Neural progenitor cell (in vitro differentiated cells): ENCODE results near the gene IL23R. TPM values are rescaled to one million over a fixed set of nuclear protein-coding genes. Genes with fewer than 3 reads are reported as not detected.

Experiments used
- DNase-seq: peaks from one replicate; pipeline ENCODE4 v3.0.0-alpha.2; 2016; ENCODE audit warnings: low spot score
- H2AFZ ChIP-seq: fragments of 200-600 bp; sonication (generic); replicated peaks from 2 replicates; pipeline ENCODE4 v1.6.1; 2016; ENCODE audit warnings: antibody characterized with exemption
- H3F3A ChIP-seq: fragments of 200-600 bp; sonication (generic); 2 replicates; pipeline ENCODE4 v1.6.1; 2016; ENCODE audit warnings: antibody characterized with exemption, low read depth
- H3K27ac ChIP-seq: fragments of 200-600 bp; sonication (generic); 2 replicates; pipeline ENCODE4 v1.5.1; 2016; ENCODE audit warnings: mild to moderate bottlenecking
- H3K27me3 ChIP-seq: fragments of 200-600 bp; sonication (generic); 2 replicates; pipeline ENCODE4 v1.6.1; 2016; ENCODE audit warnings: mild to moderate bottlenecking, moderate library complexity
- H3K36me3 ChIP-seq: fragments of 200-600 bp; sonication (generic); 2 replicates; pipeline ENCODE4 v1.5.1; 2016
- H3K4me1 ChIP-seq: fragments of 200-600 bp; sonication (generic); 2 replicates; pipeline ENCODE4 v1.6.1; 2016; ENCODE audit warnings: mixed run types
- H3K4me2 ChIP-seq: fragments of 200-600 bp; sonication (generic); 2 replicates; pipeline ENCODE4 v1.6.1; 2016
- H3K4me3 ChIP-seq: fragments of 200-600 bp; sonication (generic); 2 replicates; pipeline ENCODE4 v1.5.1; 2016
- H3K79me2 ChIP-seq: fragments of 200-600 bp; sonication (generic); 2 replicates; pipeline ENCODE4 v1.6.1; 2016; ENCODE audit warnings: low read depth
- H3K9ac ChIP-seq: fragments of 200-600 bp; sonication (generic); 2 replicates; pipeline ENCODE4 v1.6.1; 2016
- H3K9me3 ChIP-seq: fragments of 200-600 bp; sonication (generic); 2 replicates; pipeline ENCODE4 v1.5.1; 2016; ENCODE audit warnings: low read depth
- H4K20me1 ChIP-seq: fragments of 200-600 bp; sonication (generic); 2 replicates; pipeline ENCODE4 v1.6.1; 2016; ENCODE audit warnings: low read depth
- H3K27ac Mint-ChIP-seq: 3 replicates; pipeline ENCODE4 v1.8.0; 2021; ENCODE audit warnings: mixed read lengths
- H3K27me3 Mint-ChIP-seq: 2 replicates; pipeline ENCODE4 v1.8.0; 2022; ENCODE audit warnings: low read depth, mild to moderate bottlenecking, inconsistent platforms, moderate library complexity, mixed read lengths; ENCODE audit not compliant: insufficient read depth
- H3K36me3 Mint-ChIP-seq: 3 replicates; pipeline ENCODE4 v1.8.0; 2021; ENCODE audit warnings: mixed read lengths
- H3K4me1 Mint-ChIP-seq: 3 replicates; pipeline ENCODE4 v1.8.0; 2021; ENCODE audit warnings: mixed read lengths
- H3K4me3 Mint-ChIP-seq: 3 replicates; pipeline ENCODE4 v1.8.0; 2021; ENCODE audit warnings: mild to moderate bottlenecking, moderate library complexity, mixed read lengths
- H3K9me3 Mint-ChIP-seq: 3 replicates; pipeline ENCODE4 v1.8.0; 2020; ENCODE audit warnings: mixed read lengths
- CTCF ChIP-seq: fragments of 200-600 bp; sonication (generic); IDR thresholded peaks from 2 replicates; pipeline ENCODE4 v1.5.1; 2017; ENCODE audit warnings: antibody characterized with exemption, mild to moderate bottlenecking
- EZH2 ChIP-seq: fragments of 200-600 bp; sonication (generic); IDR thresholded peaks from 2 replicates; pipeline ENCODE4 v1.6.1; 2017; ENCODE audit warnings: antibody characterized with exemption, mild to moderate bottlenecking, moderate library complexity
- EZH2phosphoT487 ChIP-seq: fragments of 200-600 bp; sonication (generic); IDR thresholded peaks from 2 replicates; pipeline ENCODE4 v1.6.1; 2017; ENCODE audit warnings: antibody characterized with exemption
- total RNA-seq: library from RNA; depleted of rRNA; stranded (reverse); fragments of >200 nt; gene quantifications from 2 replicates; pipeline ENCODE4 v1.2.3, GENCODE V29; 2015; ENCODE audit warnings: low replicate concordance

Gene IL23R
- total RNA-seq, 1 donor from 2014 or later, result not detected

DNA sequence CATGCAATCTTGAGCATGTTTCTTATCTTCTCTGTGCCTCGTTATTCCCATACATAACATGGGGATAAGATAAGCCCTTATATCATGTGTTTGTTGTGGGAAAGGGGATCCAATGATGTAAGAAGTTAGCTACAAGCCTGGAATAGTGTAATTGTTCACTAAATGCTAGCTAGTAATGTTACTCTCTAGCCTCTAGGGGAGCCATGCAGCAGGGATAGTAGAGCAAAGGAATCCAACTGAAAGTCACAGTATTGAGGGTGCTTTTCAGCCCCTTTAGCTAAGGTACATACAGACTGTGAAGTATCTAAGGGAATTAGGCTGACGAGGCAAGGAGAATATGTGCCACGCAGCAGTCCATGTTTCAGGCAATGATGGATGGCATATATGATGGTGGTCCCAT is 46.9 kb downstream of the IL23R start:
- Histone ChIP-seq H3K36me3 (no peaks in the 10 kb centered on the region), H3K4me1 (no peaks in the 10 kb centered on the region), H3K9ac (no peak overlapping the region), H3K79me2 (no peaks in the 10 kb centered on the region), H2AFZ (peak overlapping the region; percentile 27), H3K27ac (no peak overlapping the region), H4K20me1 (no peaks in the 10 kb centered on the region), H3K27me3 (no peaks in the 10 kb centered on the region), H3F3A (no peaks in the 10 kb centered on the region), H3K4me3 (no peak overlapping the region), H3K4me2 (no peak overlapping the region), H3K9me3 (no peaks in the 10 kb centered on the region)
- Mint-ChIP-seq H3K4me3 (no peak overlapping the region), H3K36me3 (no peaks in the 10 kb centered on the region), H3K27me3 (peaks cover 4% of the 10 kb centered on the region), H3K4me1 (no peaks in the 10 kb centered on the region), H3K9me3 (no peaks in the 10 kb centered on the region), H3K27ac (no peak overlapping the region)
- peak; percentile 74 for DNase-seq
- no peak for TF ChIP-seq EZH2
- no peak for TF ChIP-seq EZH2phosphoT487
- TF ChIP-seq CTCF, result peak; percentile 70

GRCh38 chr1:67213948-67214347 is 47.7 kb downstream of the IL23R start:
- TF ChIP-seq EZH2phosphoT487 (no peak), EZH2 (no peak), CTCF (no peak)
- H3K4me1 ChIP-seq, result no peaks in the 10 kb centered on the region
- no peak overlapping the region for H3K9ac ChIP-seq
- no peaks in the 10 kb centered on the region for H3K9me3 ChIP-seq
- H3F3A ChIP-seq, result no peaks in the 10 kb centered on the region
- H3K4me2 ChIP-seq, result no peak overlapping the region
- H3K27ac ChIP-seq, result no peak overlapping the region
- Mint-ChIP-seq H3K36me3 (no peaks in the 10 kb centered on the region), H3K4me1 (no peaks in the 10 kb centered on the region), H3K27me3 (peaks cover 4% of the 10 kb centered on the region), H3K27ac (no peak overlapping the region), H3K9me3 (no peaks in the 10 kb centered on the region), H3K4me3 (no peak overlapping the region)
- no peak overlapping the region for H3K4me3 ChIP-seq
- H4K20me1 ChIP-seq, result no peaks in the 10 kb centered on the region
- no peaks in the 10 kb centered on the region for H3K27me3 ChIP-seq
- DNase-seq, result no peak
- H3K79me2 ChIP-seq, result no peaks in the 10 kb centered on the region
- no peaks in the 10 kb centered on the region for H3K36me3 ChIP-seq
- H2AFZ ChIP-seq, result no peak overlapping the region

GRCh38 chr1:67214420-67215174 is 48.3 kb downstream of the IL23R start:
- peak overlapping the region; percentile 85 for H3K27ac Mint-ChIP-seq
- Histone ChIP-seq H3K79me2 (no peaks in the 10 kb centered on the region), H3K4me2 (no peak overlapping the region), H3K27ac (no peak overlapping the region), H3F3A (no peaks in the 10 kb centered on the region), H3K27me3 (no peaks in the 10 kb centered on the region), H3K4me3 (no peak overlapping the region), H4K20me1 (no peaks in the 10 kb centered on the region), H2AFZ (peak overlapping the region; percentile 80), H3K4me1 (no peaks in the 10 kb centered on the region), H3K9ac (no peak overlapping the region), H3K36me3 (no peaks in the 10 kb centered on the region), H3K9me3 (no peaks in the 10 kb centered on the region)
- no peaks in the 10 kb centered on the region for H3K4me1 Mint-ChIP-seq
- H3K27me3 Mint-ChIP-seq, result peaks cover 4% of the 10 kb centered on the region
- TF ChIP-seq CTCF, result peak; percentile 72
- TF ChIP-seq EZH2, result no peak
- DNase-seq, result peak; percentile 54
- H3K36me3 Mint-ChIP-seq, result no peaks in the 10 kb centered on the region
- no peaks in the 10 kb centered on the region for H3K9me3 Mint-ChIP-seq
- H3K4me3 Mint-ChIP-seq, result no peak overlapping the region
